ENCODE results near the gene RBM41. TPM values are rescaled to one million over a fixed set of nuclear protein-coding genes. Genes with fewer than 3 reads are reported as not detected.

Gene RBM41
- polyA plus RNA-seq (11.0 and 11.5 TPM in 2 replicates), polyA minus RNA-seq (36.8 and 42.3 TPM in 2 replicates)

- Histone ChIP-seq H3K79me2 (replicated peaks; ENCODE audit: insufficient read depth, low read length) (peaks cover 12% of the 10 kb centered on the region), H3K4me2 (ENCODE audit: low read length) (peak within 1 kb of the TSS; percentile 88), H3K9ac (ENCODE audit: low read length) (peak within 1 kb of the TSS; percentile 78), H3F3A (ENCODE audit: insufficient read depth, low read length, poor library complexity, severe bottlenecking) (no peaks in the 10 kb centered on the region), H4K20me1 (ENCODE audit: insufficient read depth) (no peaks in the 10 kb centered on the region), H3K27ac (ENCODE audit: low read length) (peak within 1 kb of the TSS; percentile 62), H3K27me3 (ENCODE audit: insufficient read depth, low read depth, low read length) (no peaks in the 10 kb centered on the region), H3K4me3 (ENCODE audit: low read length) (peak within 1 kb of the TSS; percentile 75), H3K9me3 (ENCODE audit: low read length) (no peaks in the 10 kb centered on the region), H2AFZ (ENCODE audit: low read depth, low read length) (no peak within 1 kb of the TSS), H3K36me3 (ENCODE audit: insufficient read depth, low read length) (no peaks in the 10 kb centered on the region), H3K9me2 (ENCODE audit: insufficient read depth, low read length) (no peaks in the 10 kb centered on the region)
- TF ChIP-seq REST (IDR thresholded peaks at IDR 0.05; ENCODE audit: borderline replicate concordance), result peak; percentile 35
- TF ChIP-seq RAD21 (conservative IDR thresholded peaks at IDR 0.05), result no peak
- TF ChIP-seq POLR2AphosphoS5 (IDR thresholded peaks at IDR 0.05), result peak; percentile 61
Measured at GRCh38 chrX:107118322-107119147, at the start of gene RBM41. Gene RBM41, minus strand, starts transcription at chrX:107118822. Its CDS starts 49 bp downstream, at chrX:107118773.

GRCh38 chrX:107168257-107168656, 49.6 kb upstream of the RBM41 start:
- H2AFZ ChIP-seq (ENCODE audit: low read depth, low read length), result no peak overlapping the region
- no peaks in the 10 kb centered on the region for H3K79me2 ChIP-seq (replicated peaks; ENCODE audit: insufficient read depth, low read length)
- H3K36me3 ChIP-seq (ENCODE audit: insufficient read depth, low read length), result no peaks in the 10 kb centered on the region
- H3K4me3 ChIP-seq (ENCODE audit: low read length), result no peak overlapping the region
- no peak overlapping the region for H3K27ac ChIP-seq (ENCODE audit: low read length)
- H3K4me2 ChIP-seq (ENCODE audit: low read length), result no peak overlapping the region
- no peak overlapping the region for H3K9ac ChIP-seq (ENCODE audit: low read length)
- H3K9me3 ChIP-seq (ENCODE audit: low read length), result no peaks in the 10 kb centered on the region
- no peaks in the 10 kb centered on the region for H3K27me3 ChIP-seq (ENCODE audit: insufficient read depth, low read depth, low read length)
- no peaks in the 10 kb centered on the region for H3F3A ChIP-seq (ENCODE audit: insufficient read depth, low read length, poor library complexity, severe bottlenecking)
- H3K9me2 ChIP-seq (ENCODE audit: insufficient read depth, low read length), result no peaks in the 10 kb centered on the region
- H4K20me1 ChIP-seq (ENCODE audit: insufficient read depth), result no peaks in the 10 kb centered on the region
- TF ChIP-seq SMC3 (conservative IDR thresholded peaks at IDR 0.05; ENCODE audit: poor library complexity), result no peak
- TF ChIP-seq POLR2AphosphoS5 (IDR thresholded peaks at IDR 0.05), result no peak
- TF ChIP-seq REST (IDR thresholded peaks at IDR 0.05; ENCODE audit: borderline replicate concordance), result no peak
- TF ChIP-seq MXI1 (conservative IDR thresholded peaks at IDR 0.05; ENCODE audit: poor library complexity, severe bottlenecking), result no peak
- TF ChIP-seq EZH2 (IDR thresholded peaks at IDR 0.05; ENCODE audit: borderline replicate concordance, insufficient read depth, low read length, poor library complexity, severe bottlenecking), result no peak
- TF ChIP-seq TAF1 (IDR thresholded peaks at IDR 0.05; ENCODE audit: low read depth), result no peak
- TF ChIP-seq EP300 (conservative IDR thresholded peaks at IDR 0.05; ENCODE audit: poor library complexity, severe bottlenecking), result no peak
